Astrocyte (in vitro differentiated cells and primary cell): ENCODE measurements around the gene VKORC1. TPM values are rescaled to one million over a fixed set of nuclear protein-coding genes. Genes with fewer than 3 reads are reported as not detected.

Experiments
- DNase-seq: peaks from one replicate; pipeline ENCODE4 v3.0.0-alpha.2; 2010; ENCODE audit warnings: low read depth
- FAIRE-seq: peaks from 2 replicates; lab custom pipeline; 2011; peaks lifted over from hg19 to GRCh38; lab: Jason Lieb, UNC
- H2AFZ ChIP-seq: 2 replicates; pipeline ENCODE4 v1.6.0; 2012; ENCODE audit warnings: low read depth, low read length, inconsistent platforms
- H3K27ac ChIP-seq: 2 replicates; pipeline ENCODE4 v1.5.1; 2011; ENCODE audit warnings: low read depth, low read length, inconsistent platforms
- H3K27me3 ChIP-seq: 2 replicates; pipeline ENCODE4 v1.6.0; 2011; ENCODE audit warnings: low read length, inconsistent platforms; ENCODE audit not compliant: insufficient read depth
- H3K36me3 ChIP-seq: 2 replicates; pipeline ENCODE4 v1.5.1; 2011; ENCODE audit warnings: low read length, inconsistent platforms; ENCODE audit not compliant: insufficient read depth
- H3K4me1 ChIP-seq: 2 replicates; pipeline ENCODE4 v1.5.1; 2011; ENCODE audit warnings: low read length, inconsistent platforms; ENCODE audit not compliant: insufficient read depth
- H3K4me2 ChIP-seq: 2 replicates; pipeline ENCODE4 v1.6.0; 2012; ENCODE audit warnings: low read length, inconsistent platforms
- H3K4me3 ChIP-seq: 2 replicates; pipeline ENCODE4 v1.5.1; 2011; ENCODE audit warnings: low read depth, mild to moderate bottlenecking, low read length, inconsistent platforms; ENCODE audit not compliant: insufficient read depth
- H3K79me2 ChIP-seq: 2 replicates; pipeline ENCODE4 v1.6.0; 2012; ENCODE audit warnings: mild to moderate bottlenecking, low read length, inconsistent platforms; ENCODE audit not compliant: insufficient read depth
- H3K9ac ChIP-seq: 2 replicates; pipeline ENCODE4 v1.6.0; 2012; ENCODE audit warnings: mild to moderate bottlenecking, low read length, inconsistent platforms
- H3K9me3 ChIP-seq: 2 replicates; pipeline ENCODE4 v1.5.1; 2012; ENCODE audit warnings: low read depth, mild to moderate bottlenecking, low read length, inconsistent platforms; ENCODE audit not compliant: insufficient read depth
- H4K20me1 ChIP-seq: 2 replicates; pipeline ENCODE4 v1.6.0; 2012; ENCODE audit warnings: low read length, inconsistent platforms; ENCODE audit not compliant: insufficient read depth
- H3K27ac Mint-ChIP-seq: one replicate; pipeline ENCODE4 v1.8.0; 2021; ENCODE audit warnings: mild to moderate bottlenecking, mixed read lengths; ENCODE audit not compliant: unreplicated experiment
- H3K27me3 Mint-ChIP-seq: one replicate; pipeline ENCODE4 v1.8.0; 2021; ENCODE audit warnings: low read depth, mixed read lengths; ENCODE audit not compliant: unreplicated experiment
- H3K36me3 Mint-ChIP-seq: one replicate; pipeline ENCODE4 v1.8.0; 2021; ENCODE audit warnings: low read depth, mixed read lengths; ENCODE audit not compliant: unreplicated experiment
- H3K4me1 Mint-ChIP-seq: one replicate; pipeline ENCODE4 v1.8.0; 2021; ENCODE audit warnings: low read depth, mixed read lengths; ENCODE audit not compliant: unreplicated experiment
- H3K4me3 Mint-ChIP-seq: one replicate; pipeline ENCODE4 v1.8.0; 2021; ENCODE audit warnings: mild to moderate bottlenecking, moderate library complexity, mixed read lengths; ENCODE audit not compliant: unreplicated experiment
- H3K9me3 Mint-ChIP-seq: one replicate; pipeline ENCODE4 v1.8.0; 2021; ENCODE audit warnings: mild to moderate bottlenecking, mixed read lengths; ENCODE audit not compliant: unreplicated experiment
- CTCF ChIP-seq: IDR thresholded peaks from 2 replicates; pipeline ENCODE4 v1.5.1; 2011; ENCODE audit warnings: low read depth, mild to moderate bottlenecking, inconsistent platforms, low read length, moderate library complexity; ENCODE audit not compliant: insufficient read depth
- EZH2 ChIP-seq: IDR thresholded peaks from 2 replicates; pipeline ENCODE4 v1.6.1; 2012; ENCODE audit warnings: mild to moderate bottlenecking, low read length, inconsistent platforms; ENCODE audit not compliant: insufficient read depth
- total RNA-seq: library from RNA; stranded (reverse); gene quantifications from 2 replicates; pipeline ENCODE4 v1.2.1, GENCODE V29; 2021

The VKORC1 gene
- total RNA-seq, 1 donor from 2014 or later: 133 TPM

DNA sequence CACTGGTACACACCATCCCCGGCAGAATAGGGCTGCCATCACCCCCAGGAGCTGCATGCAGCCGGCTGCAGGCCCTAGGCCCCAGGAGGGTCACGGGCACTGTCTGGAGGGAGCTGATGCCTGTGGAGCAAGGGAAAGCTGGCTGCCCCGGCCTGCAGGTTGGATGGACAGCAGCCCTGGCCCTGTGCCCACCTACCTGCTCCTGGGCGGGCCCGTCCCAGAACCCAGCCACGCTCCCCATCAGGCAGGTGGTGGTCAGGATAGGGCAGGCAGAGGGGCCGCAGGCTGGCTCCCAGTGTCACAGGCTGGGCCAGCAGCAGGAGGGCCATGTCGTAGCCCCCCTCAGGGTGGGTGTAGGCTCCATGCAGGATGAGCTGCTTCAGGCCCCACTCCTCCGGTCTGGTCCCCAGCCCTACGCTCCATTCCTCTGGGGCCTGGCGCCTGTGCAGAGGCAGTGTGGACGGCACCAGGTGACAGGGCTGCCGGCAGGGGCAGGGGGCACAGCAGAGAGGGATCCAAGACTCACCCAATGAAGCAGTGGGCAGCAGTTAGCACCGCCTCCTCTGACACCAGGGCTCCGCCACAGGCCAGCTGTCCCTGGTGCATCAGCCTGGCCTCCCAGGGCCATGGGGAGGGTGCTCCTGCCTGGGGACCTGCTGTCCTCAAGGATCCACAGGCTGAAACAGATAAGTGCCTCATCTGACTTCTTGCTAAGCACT, 9.9 kb downstream of the VKORC1 start:
- H3K27ac ChIP-seq: no peak overlapping the region
- H3K4me3 Mint-ChIP-seq: no peak overlapping the region
- H3K36me3 ChIP-seq: peaks cover under 1% of the 10 kb centered on the region
- H3K27me3 ChIP-seq: no peaks in the 10 kb centered on the region
- H3K27me3 Mint-ChIP-seq: no peaks in the 10 kb centered on the region
- H3K9me3 ChIP-seq: no peaks in the 10 kb centered on the region
- peaks cover 50% of the 10 kb centered on the region for H4K20me1 ChIP-seq
- FAIRE-seq (no peak), DNase-seq (no peak)
- peak overlapping the region; percentile 23 for H3K9ac ChIP-seq
- H3K36me3 Mint-ChIP-seq: peaks cover 13% of the 10 kb centered on the region
- H3K4me3 ChIP-seq: no peak overlapping the region
- TF ChIP-seq CTCF: no peak
- peaks cover 36% of the 10 kb centered on the region for H3K79me2 ChIP-seq
- H3K4me1 ChIP-seq: peaks cover 8% of the 10 kb centered on the region
- no peaks in the 10 kb centered on the region for H3K9me3 Mint-ChIP-seq
- no peaks in the 10 kb centered on the region for H3K4me1 Mint-ChIP-seq
- H3K27ac Mint-ChIP-seq: no peak overlapping the region
- no peak overlapping the region for H2AFZ ChIP-seq
- H3K4me2 ChIP-seq: no peak overlapping the region

GRCh38 chr16:31083981-31084380, 10.6 kb downstream of the VKORC1 start:
- H3K4me3 Mint-ChIP-seq: no peak overlapping the region
- Histone ChIP-seq H2AFZ (no peak overlapping the region), H3K79me2 (peaks cover 39% of the 10 kb centered on the region), H3K9me3 (no peaks in the 10 kb centered on the region), H3K4me1 (peaks cover 8% of the 10 kb centered on the region), H3K9ac (no peak overlapping the region), H4K20me1 (peaks cover 57% of the 10 kb centered on the region), H3K27me3 (no peaks in the 10 kb centered on the region), H3K36me3 (no peaks in the 10 kb centered on the region), H3K27ac (no peak overlapping the region), H3K4me3 (no peak overlapping the region), H3K4me2 (no peak overlapping the region)
- no peaks in the 10 kb centered on the region for H3K27me3 Mint-ChIP-seq
- FAIRE-seq (no peak), DNase-seq (no peak)
- no peaks in the 10 kb centered on the region for H3K4me1 Mint-ChIP-seq
- TF ChIP-seq CTCF (no peak), EZH2 (no peak)
- peaks cover 16% of the 10 kb centered on the region for H3K36me3 Mint-ChIP-seq
- no peaks in the 10 kb centered on the region for H3K9me3 Mint-ChIP-seq
- H3K27ac Mint-ChIP-seq: no peak overlapping the region

- Histone ChIP-seq H3K36me3 (no peaks in the 10 kb centered on the region), H3K9me3 (no peaks in the 10 kb centered on the region), H3K27me3 (no peaks in the 10 kb centered on the region), H3K79me2 (peaks cover 39% of the 10 kb centered on the region), H2AFZ (no peak overlapping the region), H3K27ac (no peak overlapping the region), H3K4me2 (no peak overlapping the region), H3K4me3 (no peak overlapping the region), H4K20me1 (peaks cover 61% of the 10 kb centered on the region), H3K4me1 (peaks cover 8% of the 10 kb centered on the region), H3K9ac (no peak overlapping the region)
- no peak for TF ChIP-seq EZH2
- no peak for TF ChIP-seq CTCF
- H3K4me1 Mint-ChIP-seq: no peaks in the 10 kb centered on the region
- DNase-seq: no peak
- H3K36me3 Mint-ChIP-seq: peaks cover 16% of the 10 kb centered on the region
- no peaks in the 10 kb centered on the region for H3K27me3 Mint-ChIP-seq
- no peak for FAIRE-seq
- H3K27ac Mint-ChIP-seq: no peak overlapping the region
- H3K9me3 Mint-ChIP-seq: no peaks in the 10 kb centered on the region
- H3K4me3 Mint-ChIP-seq: no peak overlapping the region
Observed at GRCh38 chr16:31083556-31083955, 11.0 kb downstream of the VKORC1 start.
